Stimulated activated CD8-positive, alpha-beta memory T cell treated with anti-CD3 and anti-CD28 coated beads, Interleukin-7, amount 100 ng/mL, for 1 hour (primary cell): ENCODE results near the gene EPHA8.
A peak's percentile ranks its signal among the peaks of the same experiment; 100 is the strongest.

Experiments
- DNase-seq, 2 donors: peaks; one replicate each; pipeline ENCODE4 v3.0.0-alpha.2; 2020; ENCODE audit warnings: low read depth in 2 of 2

The EPHA8 gene

GRCh38 chr1:22618056-22618455, 54.8 kb downstream of the EPHA8 start:
- DNase-seq: no peak

DNA sequence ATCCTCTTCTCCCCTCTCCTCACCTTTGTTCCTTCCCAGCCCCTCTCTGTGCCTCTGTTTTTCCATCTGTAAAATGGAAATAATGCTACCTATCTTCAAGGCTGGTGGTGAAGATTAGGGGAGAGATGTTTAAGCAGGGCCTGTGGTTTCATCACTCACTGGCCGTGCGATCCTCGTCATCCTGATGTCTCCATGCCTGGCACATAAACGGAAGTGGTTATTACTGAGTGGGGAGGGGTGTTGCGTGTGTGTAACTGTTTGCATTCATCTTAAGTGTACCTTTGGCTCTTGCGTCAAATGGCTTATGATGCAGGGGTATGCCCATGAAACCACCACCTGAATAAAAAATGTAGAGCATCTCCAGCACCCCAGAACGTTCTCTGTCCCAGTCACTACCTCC, 56.0 kb downstream of the EPHA8 start:
- DNase-seq: no peak

- no peak for DNase-seq
These were observed 56.5 kb downstream of the EPHA8 start for GRCh38 chr1:22619798-22620197.

- no peak for DNase-seq
These were observed 58.5 kb downstream of the EPHA8 start for GRCh38 chr1:22621761-22622160.

DNA sequence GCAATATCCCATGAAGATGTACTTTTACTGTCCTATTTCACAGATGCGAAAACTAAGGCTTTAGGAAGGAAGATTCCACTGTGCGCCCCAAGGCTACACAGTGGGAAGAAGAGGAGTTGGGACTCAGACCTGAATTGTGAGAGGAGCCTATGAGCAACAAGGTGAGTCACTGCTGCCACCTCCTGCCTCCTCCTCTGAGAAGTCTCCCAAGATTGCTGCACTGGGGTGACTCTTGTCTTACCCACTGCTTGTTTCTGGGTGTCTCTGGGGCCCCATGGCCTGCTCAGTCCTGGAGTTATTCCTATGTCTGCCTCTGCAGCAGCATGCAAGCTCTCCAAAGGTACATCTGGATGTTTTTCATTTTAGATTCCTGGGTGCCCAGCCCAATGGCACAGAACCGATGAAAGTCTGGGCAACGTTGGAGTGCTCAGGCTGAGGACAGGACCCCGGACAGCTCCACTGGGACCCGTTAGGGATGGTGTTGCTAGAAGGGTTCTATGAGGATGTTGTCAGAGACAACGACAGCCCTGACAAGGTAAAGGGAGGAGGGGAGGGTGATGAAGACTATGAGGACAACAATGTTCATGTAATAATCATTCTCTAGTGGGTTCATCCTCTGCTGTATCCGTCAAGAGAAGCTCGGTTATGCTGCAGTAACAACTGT, 62.1 kb downstream of the EPHA8 start:
- no peak for DNase-seq

GRCh38 chr1:22626237-22627157, 63.2 kb downstream of the EPHA8 start:
- no peak for DNase-seq

DNA sequence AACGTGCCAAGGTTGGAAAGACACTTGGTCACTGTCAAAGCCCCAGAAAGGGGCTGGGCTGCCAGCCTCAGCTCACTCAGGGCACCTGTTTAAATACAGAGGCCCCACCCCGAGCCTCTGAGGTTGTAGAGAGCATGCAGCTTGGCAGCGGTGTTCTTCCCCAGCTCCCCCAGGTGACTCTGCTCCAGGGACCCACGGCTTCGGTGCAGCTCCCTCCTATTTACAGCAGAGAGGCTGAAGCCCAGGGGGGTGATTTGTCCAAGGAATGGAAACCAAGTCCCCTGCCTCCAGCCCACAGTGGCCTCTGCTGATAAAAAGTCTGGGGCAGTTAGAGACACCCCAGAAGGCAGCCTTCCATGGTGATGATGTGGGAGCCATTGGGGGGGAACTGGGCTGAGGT, 64.0 kb downstream of the EPHA8 start:
- no peak for DNase-seq

- no peak for DNase-seq
These were observed 65.6 kb downstream of the EPHA8 start for GRCh38 chr1:22628698-22629444.

- DNase-seq: no peak
These were observed 66.6 kb downstream of the EPHA8 start for GRCh38 chr1:22629886-22630285.

DNA sequence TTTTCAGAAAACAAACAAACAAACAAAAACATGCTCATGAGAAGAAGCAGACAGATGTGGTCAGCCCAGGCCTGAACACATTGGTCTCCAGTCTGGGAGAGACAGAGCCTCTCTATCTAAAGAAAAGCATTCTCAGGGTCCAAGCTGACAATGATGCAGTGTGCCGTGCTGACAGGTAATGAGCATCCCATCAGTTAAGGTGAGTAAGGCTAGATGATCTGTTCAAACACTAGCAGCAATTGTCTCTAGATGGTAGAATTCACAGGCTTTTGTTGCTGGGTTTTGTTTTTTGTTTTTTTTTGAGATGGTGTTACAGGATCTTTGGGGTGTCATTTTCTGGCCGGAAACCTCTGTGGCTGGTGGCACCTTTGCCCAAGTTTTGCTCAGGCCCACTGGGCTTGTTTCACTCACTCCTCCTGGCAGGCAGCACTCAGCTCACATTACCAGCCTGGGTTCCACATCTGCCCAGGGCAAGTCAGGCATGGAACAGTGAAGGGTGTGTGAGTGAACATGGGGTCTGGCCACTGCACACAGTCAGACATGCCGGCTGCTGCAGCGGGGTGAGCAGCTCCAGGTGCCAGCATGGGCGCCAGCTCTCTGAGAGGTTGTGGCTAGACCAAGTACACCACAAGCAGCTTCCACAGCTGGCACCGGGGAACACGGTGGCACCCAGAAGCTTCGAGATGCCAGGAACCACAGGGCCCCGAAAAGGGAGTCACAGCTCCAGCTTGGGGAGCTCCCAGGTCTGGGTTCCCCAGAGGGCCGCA, 70.6 kb downstream of the EPHA8 start:
- no peak for DNase-seq

DNA sequence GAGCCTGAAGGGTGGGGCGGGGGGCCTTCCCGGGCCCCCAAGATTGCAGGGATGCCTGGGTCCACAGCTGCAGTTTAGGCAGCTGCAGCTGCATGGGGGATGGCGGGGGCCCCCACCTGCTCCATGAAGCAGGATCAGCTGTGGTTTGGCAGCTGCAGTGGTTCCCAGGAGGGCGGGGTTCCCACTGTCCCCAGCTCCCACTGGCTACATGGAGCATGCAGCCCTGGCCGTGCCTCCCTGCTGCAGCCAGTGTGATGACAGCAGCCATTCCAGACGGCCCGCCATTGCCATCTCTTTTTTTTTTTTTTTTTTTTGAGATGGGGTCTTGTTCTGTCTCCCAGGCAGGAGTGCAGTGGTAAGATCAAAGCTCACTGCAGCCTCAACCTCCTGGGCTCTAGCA, 72.1 kb downstream of the EPHA8 start:
- no peak for DNase-seq

- DNase-seq: no peak
These were observed 73.1 kb downstream of the EPHA8 start, which contains the start of gene C1QA for GRCh38 chr1:22636353-22636752. Gene C1QA, plus strand, starts transcription at chr1:22636628. Its CDS starts 989 bp downstream, at chr1:22637617.

DNA sequence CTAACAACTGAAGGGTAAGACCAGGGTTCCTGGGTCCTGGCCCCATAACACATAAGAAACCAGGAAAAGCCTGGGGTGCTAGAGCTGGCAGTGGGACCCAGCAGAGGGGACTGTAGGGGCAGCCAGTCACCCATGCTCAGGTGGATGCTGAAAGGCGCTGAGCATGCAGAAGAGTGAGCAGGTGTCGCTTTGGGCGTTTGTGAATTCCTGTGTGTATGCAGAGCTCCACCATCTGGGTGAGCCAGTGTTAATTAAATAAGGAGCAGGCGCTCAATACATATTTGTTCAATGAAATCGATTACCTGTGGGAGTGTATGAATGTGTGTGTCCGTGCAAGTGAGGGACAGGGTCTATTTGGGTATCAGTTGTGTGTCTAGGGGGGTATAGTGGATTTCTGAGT, 73.6 kb downstream of the EPHA8 start:
- no peak for DNase-seq

- no peak for DNase-seq
These were observed 74.7 kb downstream of the EPHA8 start for GRCh38 chr1:22637907-22638445.

DNA sequence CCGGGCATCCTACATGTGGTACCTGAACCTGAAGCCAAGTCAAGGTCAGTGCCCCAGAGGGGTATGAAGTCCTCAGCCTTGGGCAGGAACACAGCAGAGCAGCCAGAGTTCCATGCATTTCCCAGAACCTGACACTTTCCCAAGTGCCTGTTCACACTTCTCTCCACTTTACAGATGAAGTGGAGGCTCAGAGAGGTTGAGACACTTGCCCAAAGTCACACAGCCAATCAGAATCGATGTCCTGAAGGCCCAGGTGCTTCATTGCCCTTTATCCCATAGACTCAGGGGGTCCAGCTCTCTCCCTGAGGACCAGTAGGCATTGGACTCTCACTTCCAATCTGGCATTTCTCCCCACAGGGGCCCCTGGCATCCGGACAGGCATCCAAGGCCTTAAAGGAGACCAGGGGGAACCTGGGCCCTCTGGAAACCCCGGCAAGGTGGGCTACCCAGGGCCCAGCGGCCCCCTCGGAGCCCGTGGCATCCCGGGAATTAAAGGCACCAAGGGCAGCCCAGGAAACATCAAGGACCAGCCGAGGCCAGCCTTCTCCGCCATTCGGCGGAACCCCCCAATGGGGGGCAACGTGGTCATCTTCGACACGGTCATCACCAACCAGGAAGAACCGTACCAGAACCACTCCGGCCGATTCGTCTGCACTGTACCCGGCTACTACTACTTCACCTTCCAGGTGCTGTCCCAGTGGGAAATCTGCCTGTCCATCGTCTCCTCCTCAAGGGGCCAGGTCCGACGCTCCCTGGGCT, 75.4 kb downstream of the EPHA8 start:
- DNase-seq: no peak

DNA sequence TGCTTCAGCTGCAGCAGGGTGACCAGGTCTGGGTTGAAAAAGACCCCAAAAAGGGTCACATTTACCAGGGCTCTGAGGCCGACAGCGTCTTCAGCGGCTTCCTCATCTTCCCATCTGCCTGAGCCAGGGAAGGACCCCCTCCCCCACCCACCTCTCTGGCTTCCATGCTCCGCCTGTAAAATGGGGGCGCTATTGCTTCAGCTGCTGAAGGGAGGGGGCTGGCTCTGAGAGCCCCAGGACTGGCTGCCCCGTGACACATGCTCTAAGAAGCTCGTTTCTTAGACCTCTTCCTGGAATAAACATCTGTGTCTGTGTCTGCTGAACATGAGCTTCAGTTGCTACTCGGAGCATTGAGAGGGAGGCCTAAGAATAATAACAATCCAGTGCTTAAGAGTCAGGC, 76.0 kb downstream of the EPHA8 start:
- DNase-seq: no peak

- no peak for DNase-seq
These were observed 78.0 kb downstream of the EPHA8 start for GRCh38 chr1:22641247-22641646.

GRCh38 chr1:22641906-22642636, 78.8 kb downstream of the EPHA8 start:
- peak; percentile 25 to 45 for DNase-seq

DNA sequence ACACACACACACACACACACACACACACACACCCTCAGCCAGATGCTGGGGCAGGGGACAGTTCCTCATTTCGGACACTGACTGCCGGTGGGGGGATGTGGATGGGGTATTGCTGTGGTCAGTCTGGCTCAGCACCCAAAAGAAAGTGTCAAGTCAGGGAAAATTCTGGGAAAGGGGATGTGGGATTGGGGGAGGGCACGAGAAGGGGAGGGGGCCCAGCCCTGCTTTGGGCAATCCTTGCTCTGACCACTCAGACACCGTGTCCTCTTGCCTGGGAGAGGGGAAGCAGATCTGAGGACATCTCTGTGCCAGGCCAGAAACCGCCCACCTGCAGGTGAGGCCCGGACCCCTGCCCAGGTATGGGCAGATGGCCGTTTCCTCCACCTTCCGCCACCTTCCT, 80.1 kb downstream of the EPHA8 start, which contains the start of gene C1QC:
TSS of gene C1QC (plus strand) at position 253 of the 400 bp plus-strand sequence. CDS start 391 bp downstream, outside the sequence.
- no peak for DNase-seq

- DNase-seq: no peak
These were observed 80.6 kb downstream of the EPHA8 start for GRCh38 chr1:22643928-22644327.
